Progenitor cell of endocrine pancreas (in vitro differentiated cells): Measurements from ENCODE around the gene TTC33. TPM values are rescaled to one million over a fixed set of nuclear protein-coding genes. Genes with fewer than 3 reads are reported as not detected.
"Not testable (repeated sequence)": the region's sequence is repeated elsewhere in the genome, so short reads cannot be mapped to it uniquely, and the experiment has no call there.

Source experiments
- DNase-seq: peaks from one replicate; pipeline ENCODE4 v3.0.0; 2021; ENCODE audit warnings: low spot score; ENCODE audit not compliant: unreplicated experiment
- H3K27ac Mint-ChIP-seq: 2 replicates; pipeline ENCODE4 v1.8.0; 2021; ENCODE audit warnings: mild to moderate bottlenecking, moderate library complexity, mixed read lengths
- H3K27me3 Mint-ChIP-seq: 2 replicates; pipeline ENCODE4 v1.8.0; 2021; ENCODE audit warnings: mixed read lengths
- H3K36me3 Mint-ChIP-seq: 2 replicates; pipeline ENCODE4 v1.8.0; 2022; ENCODE audit warnings: mixed read lengths; ENCODE audit not compliant: insufficient read depth
- H3K4me1 Mint-ChIP-seq: 2 replicates; pipeline ENCODE4 v1.8.0; 2021; ENCODE audit warnings: low read depth, mixed read lengths
- H3K4me3 Mint-ChIP-seq: 2 replicates; pipeline ENCODE4 v1.8.0; 2021; ENCODE audit warnings: low read depth, mild to moderate bottlenecking, moderate library complexity, mixed read lengths
- H3K9me3 Mint-ChIP-seq: 2 replicates; pipeline ENCODE4 v1.8.0; 2021; ENCODE audit warnings: low read depth, mixed read lengths
- CTCF ChIP-seq: fragments of 200-600 bp; sonication (generic); IDR thresholded peaks from one replicate; pipeline ENCODE4 v1.5.0; 2021; ENCODE audit warnings: antibody characterized with exemption, mild to moderate bottlenecking; ENCODE audit not compliant: unreplicated experiment
- total RNA-seq: library from RNA; stranded (reverse); gene quantifications from 2 replicates; pipeline ENCODE4 v1.2.1, GENCODE V29; 2021

The TTC33 gene
- total RNA-seq, 1 donor from 2014 or later = 25.4 TPM

- Mint-ChIP-seq H3K27ac (no peak overlapping the region), H3K9me3 (peaks cover 10% of the 10 kb centered on the region), H3K27me3 (no peaks in the 10 kb centered on the region), H3K36me3 (peaks cover 27% of the 10 kb centered on the region), H3K4me3 (no peak overlapping the region), H3K4me1 (peaks cover 27% of the 10 kb centered on the region)
- DNase-seq = no peak
- no peak for TF ChIP-seq CTCF
Measured at GRCh38 chr5:40791715-40792139, 36.0 kb upstream of the TTC33 start.

GRCh38 chr5:40790947-40791593, 35.3 kb upstream of the TTC33 start:
- Mint-ChIP-seq H3K36me3 (peaks cover 30% of the 10 kb centered on the region), H3K4me3 (no peak overlapping the region), H3K9me3 (peaks cover 10% of the 10 kb centered on the region), H3K4me1 (peaks cover 23% of the 10 kb centered on the region), H3K27me3 (no peaks in the 10 kb centered on the region), H3K27ac (no peak overlapping the region)
- DNase-seq = no peak
- no peak for TF ChIP-seq CTCF

GRCh38 chr5:40788941-40789340, 33.2 kb upstream of the TTC33 start:
- H3K27ac Mint-ChIP-seq = peak overlapping the region; percentile 52
- not testable (repeated sequence) for H3K4me3 Mint-ChIP-seq

GRCh38 chr5:40787986-40788385, 32.2 kb upstream of the TTC33 start:
- H3K9me3 Mint-ChIP-seq = peaks cover 10% of the 10 kb centered on the region
- H3K4me1 Mint-ChIP-seq = peaks cover 33% of the 10 kb centered on the region
- TF ChIP-seq CTCF = no peak
- no peak for DNase-seq
- no peak overlapping the region for H3K4me3 Mint-ChIP-seq
- H3K27ac Mint-ChIP-seq = peak overlapping the region; percentile 2
- peaks cover 23% of the 10 kb centered on the region for H3K36me3 Mint-ChIP-seq
- no peaks in the 10 kb centered on the region for H3K27me3 Mint-ChIP-seq

More at GRCh38 chr5:40788941-40789340, 33.2 kb upstream of the TTC33 start:
- Mint-ChIP-seq H3K4me1 (peaks cover 29% of the 10 kb centered on the region), H3K9me3 (peaks cover 10% of the 10 kb centered on the region), H3K36me3 (peaks cover 23% of the 10 kb centered on the region)
- not testable (repeated sequence) for H3K27me3 Mint-ChIP-seq, DNase-seq

- H3K27ac Mint-ChIP-seq, DNase-seq, H3K27me3 Mint-ChIP-seq, H3K4me3 Mint-ChIP-seq: not testable (repeated sequence)
- peaks cover 10% of the 10 kb centered on the region for H3K9me3 Mint-ChIP-seq
- peaks cover 23% of the 10 kb centered on the region for H3K36me3 Mint-ChIP-seq
- H3K4me1 Mint-ChIP-seq = peaks cover 33% of the 10 kb centered on the region
Measured at GRCh38 chr5:40786664-40787063, 30.9 kb upstream of the TTC33 start.

GRCh38 chr5:40784916-40785315, 29.2 kb upstream of the TTC33 start:
- peaks cover 10% of the 10 kb centered on the region for H3K9me3 Mint-ChIP-seq

More at GRCh38 chr5:40784916-40785315, 29.2 kb upstream of the TTC33 start:
- TF ChIP-seq CTCF = no peak
- peaks cover 27% of the 10 kb centered on the region for H3K4me1 Mint-ChIP-seq
- no peaks in the 10 kb centered on the region for H3K27me3 Mint-ChIP-seq
- DNase-seq = no peak
- H3K27ac Mint-ChIP-seq = no peak overlapping the region
- H3K4me3 Mint-ChIP-seq = no peak overlapping the region
- H3K36me3 Mint-ChIP-seq = peaks cover 25% of the 10 kb centered on the region
